ENCODE data around the gene MED15. TPM values are rescaled to one million over a fixed set of nuclear protein-coding genes. Genes with fewer than 3 reads are reported as not detected.
"Not testable (repeated sequence)": the region's sequence is repeated elsewhere in the genome, so short reads cannot be mapped to it uniquely, and the experiment has no call there.

MED15 gene
- total and polyA plus RNA-seq, 2 of the 8 experiments (the other 6 are each of a cell fraction or from before 2014, with no cell fraction given) = 28.3 to 57.1 TPM

DNA sequence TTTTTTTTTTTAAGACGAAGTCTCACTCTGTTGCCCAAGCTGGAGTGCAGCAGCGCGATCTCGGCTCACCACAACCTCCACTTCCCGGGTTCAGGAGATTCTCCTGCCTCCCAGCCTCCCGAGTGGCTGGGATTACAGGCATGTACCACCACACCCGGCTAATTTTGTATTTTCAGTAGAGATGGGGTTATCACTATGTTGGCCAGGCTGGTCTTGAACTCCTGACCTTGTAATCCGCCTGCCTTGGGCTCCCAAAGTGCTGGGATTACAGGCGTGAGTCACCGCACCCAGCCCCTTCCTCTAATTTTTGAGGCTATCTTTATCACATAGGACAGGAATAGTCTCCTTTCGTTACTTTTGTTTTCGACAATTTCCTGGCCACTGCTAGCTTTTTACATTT, 31.8 kb upstream of the MED15 start:
- H3K27ac ChIP-seq (ENCODE audit: low read depth, low read length); H3K4ac ChIP-seq (replicated peaks; ENCODE audit: insufficient read length, low read depth, low read length); H3K36me3 ChIP-seq (ENCODE audit: control insufficient read depth in 2 of 4, insufficient read depth in 4 of 4, low read length in 3 of 4); H3K9me3 ChIP-seq (ENCODE audit: insufficient read depth in 2 of 2, low read depth in 1 of 2, low read length in 1 of 2); H4K20me1 ChIP-seq (replicated peaks in 1 of 2; ENCODE audit: control insufficient read depth in 1 of 2, insufficient read depth in 2 of 2, low read length in 2 of 2); H2BK12ac ChIP-seq (ENCODE audit: low read depth, low read length); H3K56ac ChIP-seq (replicated peaks; ENCODE audit: insufficient read length, low read depth, low read length); H2AK5ac ChIP-seq (ENCODE audit: low read depth, low read length); H2BK5ac ChIP-seq (ENCODE audit: low read depth, low read length); H3K9ac ChIP-seq (replicated peaks in 1 of 4; ENCODE audit: extremely low read depth in 1 of 4, low read depth in 3 of 4, low read length in 3 of 4); H3K27me3 ChIP-seq (replicated peaks in 1 of 4; ENCODE audit: control insufficient read depth in 3 of 4, extremely low read depth in 1 of 4, insufficient read depth in 3 of 4, low read length in 3 of 4); H3K23me2 ChIP-seq (ENCODE audit: low read depth, low read length); DNase-seq (ENCODE audit: low read depth in 1 of 2, low spot score in 2 of 2); H3K4me2 ChIP-seq (ENCODE audit: insufficient read depth in 1 of 2, low read depth in 2 of 2, low read length in 2 of 2); H2BK20ac ChIP-seq (ENCODE audit: low read length); H2BK15ac ChIP-seq (ENCODE audit: low read length); H2AFZ ChIP-seq (ENCODE audit: low read length); H3K4me1 ChIP-seq (replicated peaks in 1 of 4; ENCODE audit: control insufficient read depth in 3 of 4, insufficient read depth in 4 of 4, low read length in 3 of 4); H3K18ac ChIP-seq (ENCODE audit: extremely low read depth, low read length); H2BK120ac ChIP-seq (replicated peaks; ENCODE audit: low read depth, low read length); H3K23ac ChIP-seq (ENCODE audit: insufficient read length); H4K8ac ChIP-seq (ENCODE audit: extremely low read depth, insufficient read depth, low read length); FAIRE-seq; H4K91ac ChIP-seq (replicated peaks; ENCODE audit: insufficient read length, low read length); POLR2A ChIA-PET (ENCODE audit: partially characterized antibody); H3K4me3 ChIP-seq (ENCODE audit: extremely low read depth in 1 of 4, insufficient read depth in 2 of 4, low read depth in 3 of 4, low read length in 4 of 4); H3K79me1 ChIP-seq (ENCODE audit: low read depth, low read length); H3K14ac ChIP-seq (ENCODE audit: insufficient read length); CTCF ChIA-PET (ENCODE audit: partially characterized antibody); H3K79me2 ChIP-seq (ENCODE audit: control insufficient read depth in 1 of 2, insufficient read depth in 2 of 2, low read length in 2 of 2); H4K5ac ChIP-seq (ENCODE audit: insufficient read length, low read depth, low read length): not testable (repeated sequence)
- 87% methylated on average over 8 of the region's 12 CpGs; no CpG with 5 or more reads in 1 of the 2 experiments for WGBS, 2 experiments (ENCODE audit: extremely low coverage in 1 of 2, insufficient coverage in 1 of 2, insufficient read length in 1 of 2, insufficient replicate concordance in 2 of 2, low coverage in 1 of 2, low lambda C conversion rate in 2 of 2, missing lambda C conversion rate in 1 of 2)

DNA sequence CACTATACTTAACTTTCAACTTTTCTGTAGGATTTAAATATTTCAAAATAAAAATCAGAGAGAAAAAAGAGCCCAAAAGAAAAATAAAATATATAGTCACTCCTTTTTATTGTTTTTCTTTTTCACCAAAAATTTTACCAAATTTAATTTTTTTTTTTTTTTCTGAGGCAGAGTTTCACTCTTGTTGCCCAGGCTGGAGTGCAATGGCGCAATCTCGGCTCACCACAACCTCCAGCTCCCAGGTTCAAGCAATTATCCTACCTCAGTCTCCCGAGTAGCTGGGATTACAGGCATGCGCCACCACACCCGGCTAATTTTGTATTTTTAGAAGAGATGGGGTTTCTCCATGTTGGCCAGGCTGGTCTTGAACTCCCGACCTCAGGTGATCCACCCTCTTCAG, 29.4 kb upstream of the MED15 start:
- H3K27me3 ChIP-seq (replicated peaks in 1 of 4; ENCODE audit: control insufficient read depth in 3 of 4, extremely low read depth in 1 of 4, insufficient read depth in 3 of 4, low read length in 3 of 4); H2BK120ac ChIP-seq (replicated peaks; ENCODE audit: low read depth, low read length); H4K91ac ChIP-seq (replicated peaks; ENCODE audit: insufficient read length, low read length); H3K14ac ChIP-seq (ENCODE audit: insufficient read length); H3K4me3 ChIP-seq (ENCODE audit: extremely low read depth in 1 of 4, insufficient read depth in 2 of 4, low read depth in 3 of 4, low read length in 4 of 4); H4K20me1 ChIP-seq (replicated peaks in 1 of 2; ENCODE audit: control insufficient read depth in 1 of 2, insufficient read depth in 2 of 2, low read length in 2 of 2); H4K8ac ChIP-seq (ENCODE audit: extremely low read depth, insufficient read depth, low read length); H2BK15ac ChIP-seq (ENCODE audit: low read length); H3K56ac ChIP-seq (replicated peaks; ENCODE audit: insufficient read length, low read depth, low read length); H2BK12ac ChIP-seq (ENCODE audit: low read depth, low read length); H3K4me2 ChIP-seq (ENCODE audit: insufficient read depth in 1 of 2, low read depth in 2 of 2, low read length in 2 of 2); H3K9ac ChIP-seq (replicated peaks in 1 of 4; ENCODE audit: extremely low read depth in 1 of 4, low read depth in 3 of 4, low read length in 3 of 4); H2BK5ac ChIP-seq (ENCODE audit: low read depth, low read length); H3K18ac ChIP-seq (ENCODE audit: extremely low read depth, low read length); POLR2A ChIA-PET (ENCODE audit: partially characterized antibody); H2AFZ ChIP-seq (ENCODE audit: low read length); H3K23ac ChIP-seq (ENCODE audit: insufficient read length); H3K36me3 ChIP-seq (ENCODE audit: control insufficient read depth in 2 of 4, insufficient read depth in 4 of 4, low read length in 3 of 4); FAIRE-seq; H2BK20ac ChIP-seq (ENCODE audit: low read length); H3K9me3 ChIP-seq (ENCODE audit: insufficient read depth in 2 of 2, low read depth in 1 of 2, low read length in 1 of 2); H3K4me1 ChIP-seq (replicated peaks in 1 of 4; ENCODE audit: control insufficient read depth in 3 of 4, insufficient read depth in 4 of 4, low read length in 3 of 4); H3K79me2 ChIP-seq (ENCODE audit: control insufficient read depth in 1 of 2, insufficient read depth in 2 of 2, low read length in 2 of 2); H3K27ac ChIP-seq (ENCODE audit: low read depth, low read length); DNase-seq (ENCODE audit: low read depth in 1 of 2, low spot score in 2 of 2); H3K23me2 ChIP-seq (ENCODE audit: low read depth, low read length); H3K79me1 ChIP-seq (ENCODE audit: low read depth, low read length); H4K5ac ChIP-seq (ENCODE audit: insufficient read length, low read depth, low read length); H3K4ac ChIP-seq (replicated peaks; ENCODE audit: insufficient read length, low read depth, low read length); H2AK5ac ChIP-seq (ENCODE audit: low read depth, low read length): not testable (repeated sequence)
- 92% methylated on average over 6 of the region's 6 CpGs; no CpG with 5 or more reads in 1 of the 2 experiments for WGBS, 2 experiments (ENCODE audit: extremely low coverage in 1 of 2, insufficient coverage in 1 of 2, insufficient read length in 1 of 2, insufficient replicate concordance in 2 of 2, low coverage in 1 of 2, low lambda C conversion rate in 2 of 2, missing lambda C conversion rate in 1 of 2)
- CTCF ChIA-PET (ENCODE audit: partially characterized antibody) = interaction anchor here (2.6 kb wide), 1 partner anchor 10 kb away, joined by 5 read pairs; no protein-coding TSS in a partner anchor

Measured in H1 (cell line).